Stimulated activated CD4-positive, alpha-beta T cell treated with anti-CD3 and anti-CD28 coated beads, Interleukin-1b, Interleukin-23, amount 100 ng/mL, for 24 hours (primary cell): Measurements from ENCODE around the gene CCDC171.
"Not testable (repeated sequence)": the region's sequence is repeated elsewhere in the genome, so short reads cannot be mapped to it uniquely, and the experiment has no call there.

Source experiments
- DNase-seq, 4 experiments: peaks; one replicate each; pipeline ENCODE4 v3.0.0-alpha.2; 2020; ENCODE audit warnings: low read depth in 4 of 4, low spot score in 1 of 4

Gene CCDC171

GRCh38 chr9:15552636-15553527 is at the start of gene CCDC171:
Gene CCDC171, plus strand, starts transcription at chr9:15553043. Its CDS starts 11,046 bp downstream, at chr9:15564089.
- DNase-seq: peak; percentile 57 to 81 (median 69)

- DNase-seq: no peak
These were observed 46.9 kb upstream of the CCDC171 start for GRCh38 chr9:15505921-15506320.

- peak; percentile 42 to 57 (median 48) for DNase-seq
These were observed 42.7 kb upstream of the CCDC171 start for GRCh38 chr9:15509931-15510788.

GRCh38 chr9:15510789-15511575 is 41.9 kb upstream of the CCDC171 start, which contains the start of gene PSIP1:
Gene PSIP1, minus strand, starts transcription at chr9:15510970. Its CDS starts 782 bp downstream, at chr9:15510188.
- DNase-seq: peak; percentile 71 to 78 (median 72)

- no peak for DNase-seq
These were observed 40.6 kb upstream of the CCDC171 start for GRCh38 chr9:15512204-15512603.

GRCh38 chr9:15512889-15513288 is 40.0 kb upstream of the CCDC171 start:
- no peak for DNase-seq

- no peak for DNase-seq
These were observed 39.5 kb upstream of the CCDC171 start for GRCh38 chr9:15513335-15513734.

GRCh38 chr9:15519831-15520230 is 33.0 kb upstream of the CCDC171 start:
- no peak for DNase-seq

- no peak for DNase-seq
These were observed 31.6 kb upstream of the CCDC171 start for GRCh38 chr9:15521254-15521653.

- no peak for DNase-seq
These were observed 30.6 kb upstream of the CCDC171 start for GRCh38 chr9:15522130-15522755.

- DNase-seq: no peak
These were observed 27.9 kb upstream of the CCDC171 start for GRCh38 chr9:15524845-15525455.

- no peak for DNase-seq
These were observed 26.9 kb upstream of the CCDC171 start for GRCh38 chr9:15525958-15526357.

- DNase-seq: not testable (repeated sequence)
These were observed 25.8 kb upstream of the CCDC171 start for GRCh38 chr9:15527035-15527434.

- DNase-seq: no peak
These were observed 23.1 kb upstream of the CCDC171 start for GRCh38 chr9:15529566-15530324.

- no peak for DNase-seq
These were observed 21.5 kb upstream of the CCDC171 start for GRCh38 chr9:15531380-15531779.

GRCh38 chr9:15541872-15542271 is 11.0 kb upstream of the CCDC171 start:
- no peak for DNase-seq

- no peak for DNase-seq
These were observed 10.2 kb upstream of the CCDC171 start for GRCh38 chr9:15542624-15543023.

- no peak for DNase-seq
These were observed 9.6 kb upstream of the CCDC171 start for GRCh38 chr9:15543047-15543813.

- no peak for DNase-seq
These were observed 3.2 kb upstream of the CCDC171 start for GRCh38 chr9:15549611-15550010.
